ENCODE data around the gene PEX11B.

Gene PEX11B

DNA sequence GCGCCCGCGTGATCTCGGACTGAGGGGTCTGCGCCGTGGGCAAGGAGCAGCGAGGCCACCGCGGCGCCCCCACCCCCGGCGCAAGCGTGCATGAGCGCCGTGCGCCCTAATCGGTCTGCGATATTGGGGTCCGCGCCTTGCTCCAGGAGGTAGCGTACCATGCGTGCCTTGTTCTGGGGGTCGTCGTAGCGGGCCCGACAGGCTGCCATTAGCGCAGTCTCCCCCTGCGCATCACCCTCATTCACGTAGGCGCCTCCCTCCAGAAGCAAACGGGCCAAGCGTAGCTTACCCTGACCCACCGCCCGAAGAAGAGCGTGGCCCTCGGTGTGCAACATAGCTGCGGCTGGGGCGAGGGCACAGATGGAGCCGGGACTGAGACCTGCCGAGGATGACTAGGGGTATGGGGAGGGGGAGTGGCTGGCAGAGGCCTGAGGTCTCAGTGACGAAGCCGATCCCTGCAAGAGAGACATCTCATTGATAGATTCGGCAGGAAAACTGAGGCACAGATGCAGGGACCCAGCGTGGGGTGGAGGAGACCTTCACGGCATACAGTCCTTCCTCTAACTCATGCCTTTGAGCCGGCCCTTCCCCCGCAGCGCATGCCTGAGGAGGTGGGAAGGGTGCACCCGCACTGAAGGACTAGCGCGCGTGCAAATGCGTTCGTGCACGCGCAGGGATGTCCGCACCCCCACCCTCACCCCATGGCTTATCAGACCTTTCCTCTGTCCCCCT is 43.1 kb upstream of the PEX11B start:
- Histone ChIP-seq H3K4me2 (ENCODE audit: insufficient read depth, low read length) (peak overlapping the region; percentile 98), H2AFZ (ENCODE audit: low read depth, low read length) (peak overlapping the region; percentile 85), H4K20me1 (ENCODE audit: insufficient read depth, low read length) (no peaks in the 10 kb centered on the region; the same call in 1 of the 2 replicates), H3K27ac (ENCODE audit: low read length) (no peak overlapping the region), H3K4me3 (ENCODE audit: low read depth in 1 of 2, low read length in 2 of 2) (peak overlapping the region; percentile 41 to 80; a peak in 3 of 4 replicates), H3K27me3 (ENCODE audit: insufficient read depth, low read length, poor library complexity) (peaks cover 26% of the 10 kb centered on the region), H3K4me1 (ENCODE audit: insufficient read depth, low read length) (peaks cover 79% of the 10 kb centered on the region), H3K9me3 (ENCODE audit: insufficient read depth, low read length, severe bottlenecking) (no peaks in the 10 kb centered on the region), H3K36me3 (ENCODE audit: insufficient read depth, low read length) (no peaks in the 10 kb centered on the region; the same call in 1 of the 2 replicates), H3K9ac (ENCODE audit: low read depth, low read length) (peak overlapping the region; percentile 63), H3K79me2 (ENCODE audit: insufficient read depth, low read length) (peaks cover 15% of the 10 kb centered on the region)
- ATAC-seq (ENCODE audit: insufficient read depth, low read depth): no peak
- TF ChIP-seq EZH2 (IDR thresholded peaks at IDR 0.05; ENCODE audit: borderline replicate concordance, low read depth, low read length, severe bottlenecking): peak; percentile 75
- TF ChIP-seq, protein P1, sequence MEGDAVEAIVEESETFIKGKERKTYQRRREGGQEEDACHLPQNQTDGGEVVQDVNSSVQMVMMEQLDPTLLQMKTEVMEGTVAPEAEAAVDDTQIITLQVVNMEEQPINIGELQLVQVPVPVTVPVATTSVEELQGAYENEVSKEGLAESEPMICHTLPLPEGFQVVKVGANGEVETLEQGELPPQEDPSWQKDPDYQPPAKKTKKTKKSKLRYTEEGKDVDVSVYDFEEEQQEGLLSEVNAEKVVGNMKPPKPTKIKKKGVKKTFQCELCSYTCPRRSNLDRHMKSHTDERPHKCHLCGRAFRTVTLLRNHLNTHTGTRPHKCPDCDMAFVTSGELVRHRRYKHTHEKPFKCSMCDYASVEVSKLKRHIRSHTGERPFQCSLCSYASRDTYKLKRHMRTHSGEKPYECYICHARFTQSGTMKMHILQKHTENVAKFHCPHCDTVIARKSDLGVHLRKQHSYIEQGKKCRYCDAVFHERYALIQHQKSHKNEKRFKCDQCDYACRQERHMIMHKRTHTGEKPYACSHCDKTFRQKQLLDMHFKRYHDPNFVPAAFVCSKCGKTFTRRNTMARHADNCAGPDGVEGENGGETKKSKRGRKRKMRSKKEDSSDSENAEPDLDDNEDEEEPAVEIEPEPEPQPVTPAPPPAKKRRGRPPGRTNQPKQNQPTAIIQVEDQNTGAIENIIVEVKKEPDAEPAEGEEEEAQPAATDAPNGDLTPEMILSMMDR (IDR thresholded peaks at IDR 0.05; ENCODE audit: borderline replicate concordance, extremely low read depth, low read length, poor library complexity, severe bottlenecking): no peak
- DNase-seq: peak; percentile 33

DNA sequence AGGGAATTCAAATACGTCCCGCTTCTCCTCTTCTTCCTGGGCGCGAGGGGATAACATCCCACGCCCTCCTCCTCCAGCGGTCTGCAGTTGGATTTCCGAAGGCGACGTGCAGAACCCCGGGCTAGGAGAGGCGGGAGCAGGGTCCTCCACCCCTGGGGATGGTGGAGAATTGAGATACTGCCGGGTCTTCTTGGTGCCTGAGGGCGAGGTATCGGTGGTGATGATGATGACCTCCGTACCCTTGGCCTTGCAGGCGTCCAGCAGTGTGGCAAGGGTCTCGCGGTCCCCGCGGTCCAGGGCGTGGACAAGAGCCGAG is 42.5 kb upstream of the PEX11B start:
- DNase-seq (no peak), ATAC-seq (ENCODE audit: insufficient read depth, low read depth) (no peak)
- peak overlapping the region; percentile 41 to 80; a peak in 3 of 4 replicates for H3K4me3 ChIP-seq (ENCODE audit: low read depth in 1 of 2, low read length in 2 of 2)
- peaks cover 26% of the 10 kb centered on the region for H3K27me3 ChIP-seq (ENCODE audit: insufficient read depth, low read length, poor library complexity)
- peak overlapping the region; percentile 98 for H3K4me2 ChIP-seq (ENCODE audit: insufficient read depth, low read length)
- H3K79me2 ChIP-seq (ENCODE audit: insufficient read depth, low read length): peaks cover 20% of the 10 kb centered on the region
- no peaks in the 10 kb centered on the region; the same call in 1 of the 2 replicates for H4K20me1 ChIP-seq (ENCODE audit: insufficient read depth, low read length)
- no peak for TF ChIP-seq EZH2 (IDR thresholded peaks at IDR 0.05; ENCODE audit: borderline replicate concordance, low read depth, low read length, severe bottlenecking)
- TF ChIP-seq, protein P1 (IDR thresholded peaks at IDR 0.05; ENCODE audit: borderline replicate concordance, extremely low read depth, low read length, poor library complexity, severe bottlenecking): no peak
- peak overlapping the region; percentile 66; the same call in 1 of the 2 replicates for H3K27ac ChIP-seq (ENCODE audit: low read length)
- H3K36me3 ChIP-seq (ENCODE audit: insufficient read depth, low read length): no peaks in the 10 kb centered on the region; the same call in 1 of the 2 replicates
- H3K4me1 ChIP-seq (ENCODE audit: insufficient read depth, low read length): peaks cover 84% of the 10 kb centered on the region
- no peaks in the 10 kb centered on the region for H3K9me3 ChIP-seq (ENCODE audit: insufficient read depth, low read length, severe bottlenecking)
- peak overlapping the region; percentile 85 for H2AFZ ChIP-seq (ENCODE audit: low read depth, low read length)
- H3K9ac ChIP-seq (ENCODE audit: low read depth, low read length): peak overlapping the region; percentile 63

DNA sequence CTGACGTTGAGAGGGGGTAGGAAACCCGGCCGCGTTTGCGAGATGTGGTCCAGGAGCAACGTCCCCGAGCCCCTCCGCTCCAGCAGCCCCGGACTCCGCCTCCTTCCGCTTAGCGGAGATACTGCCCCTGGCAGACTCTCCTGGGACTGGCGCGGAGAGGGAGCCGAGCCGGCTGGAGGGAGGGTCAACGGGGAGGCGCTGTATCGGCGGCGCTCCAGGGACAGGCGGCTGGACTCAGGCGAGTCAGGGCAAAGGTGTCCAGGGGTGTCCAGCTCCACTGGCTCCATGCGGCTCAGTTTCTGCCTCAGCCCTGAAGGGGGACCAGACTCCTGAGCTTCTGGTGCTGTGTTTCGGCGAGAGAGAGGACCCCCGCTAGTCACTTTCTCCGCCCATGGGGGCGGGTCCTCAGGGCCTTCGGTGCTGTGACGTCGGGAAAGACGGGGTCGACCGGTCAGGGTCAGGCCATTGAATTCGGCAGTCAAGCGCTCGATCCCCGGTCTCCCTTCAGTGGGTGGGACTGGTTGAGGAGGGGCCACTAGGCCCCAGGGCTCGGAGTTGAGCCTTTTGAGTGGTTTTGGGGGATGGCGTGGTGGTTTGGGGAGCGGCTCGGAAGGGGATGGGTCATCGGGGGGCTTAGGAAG is 42.1 kb upstream of the PEX11B start:
- peak overlapping the region; percentile 98 for H3K4me2 ChIP-seq (ENCODE audit: insufficient read depth, low read length)
- H3K4me1 ChIP-seq (ENCODE audit: insufficient read depth, low read length): peaks cover 87% of the 10 kb centered on the region

More for the DNA sequence above, 42.1 kb upstream of the PEX11B start:
- no peaks in the 10 kb centered on the region for H3K9me3 ChIP-seq (ENCODE audit: insufficient read depth, low read length, severe bottlenecking)
- no peak for TF ChIP-seq EZH2 (IDR thresholded peaks at IDR 0.05; ENCODE audit: borderline replicate concordance, low read depth, low read length, severe bottlenecking)
- TF ChIP-seq, protein P1 (IDR thresholded peaks at IDR 0.05; ENCODE audit: borderline replicate concordance, extremely low read depth, low read length, poor library complexity, severe bottlenecking): peak; percentile 15
- H2AFZ ChIP-seq (ENCODE audit: low read depth, low read length): peak overlapping the region; percentile 85
- H3K36me3 ChIP-seq (ENCODE audit: insufficient read depth, low read length): no peaks in the 10 kb centered on the region; the same call in 1 of the 2 replicates
- no peaks in the 10 kb centered on the region; the same call in 1 of the 2 replicates for H4K20me1 ChIP-seq (ENCODE audit: insufficient read depth, low read length)
- peaks cover 25% of the 10 kb centered on the region for H3K79me2 ChIP-seq (ENCODE audit: insufficient read depth, low read length)
- H3K27me3 ChIP-seq (ENCODE audit: insufficient read depth, low read length, poor library complexity): peaks cover 26% of the 10 kb centered on the region
- H3K4me3 ChIP-seq (ENCODE audit: low read depth in 1 of 2, low read length in 2 of 2): peak overlapping the region; percentile 41 to 80
- H3K9ac ChIP-seq (ENCODE audit: low read depth, low read length): peak overlapping the region; percentile 63
- ATAC-seq (ENCODE audit: insufficient read depth, low read depth) (peak; percentile 48), DNase-seq (peak; percentile 81)
- H3K27ac ChIP-seq (ENCODE audit: low read length): peak overlapping the region; percentile 66

Measured in DND-41 (cell line).